Bronchial epithelial cell (primary cell): ENCODE measurements around the gene WDR86. TPM values are rescaled to one million over a fixed set of nuclear protein-coding genes. Genes with fewer than 3 reads are reported as not detected.

Experiments used
- DNase-seq: peaks from one replicate; pipeline ENCODE4 v3.0.0-alpha.2; 2010; ENCODE audit warnings: low read depth
- FAIRE-seq: peaks from 2 replicates; lab custom pipeline; 2011; peaks lifted over from hg19 to GRCh38; lab: Jason Lieb, UNC
- H3K27me3 ChIP-seq: 2 replicates; pipeline ENCODE4 v1.5.1; 2011; ENCODE audit warnings: low read length; ENCODE audit not compliant: control insufficient read depth, insufficient read depth
- H3K36me3 ChIP-seq: 2 replicates; pipeline ENCODE4 v1.5.1; 2011; ENCODE audit warnings: low read length; ENCODE audit not compliant: control insufficient read depth, insufficient read depth
- H3K4me3 ChIP-seq: 2 replicates; pipeline ENCODE4 v1.5.1; 2011; ENCODE audit warnings: mild to moderate bottlenecking, low read depth, low read length, control low read depth
- total RNA-seq: library from RNA; depleted of rRNA; stranded (reverse); fragments of >200 nt; gene quantifications from 2 replicates; pipeline ENCODE4 v1.2.1, GENCODE V29; 2014
- TF ChIP-seq, protein P1 (sequence below): IDR thresholded peaks from 2 replicates; pipeline ENCODE4 v1.5.1; 2011; ENCODE audit warnings: mild to moderate bottlenecking, moderate library complexity, low read length, control low read depth, inconsistent platforms; ENCODE audit not compliant: insufficient read depth, severe bottlenecking

The WDR86 gene, protein sequence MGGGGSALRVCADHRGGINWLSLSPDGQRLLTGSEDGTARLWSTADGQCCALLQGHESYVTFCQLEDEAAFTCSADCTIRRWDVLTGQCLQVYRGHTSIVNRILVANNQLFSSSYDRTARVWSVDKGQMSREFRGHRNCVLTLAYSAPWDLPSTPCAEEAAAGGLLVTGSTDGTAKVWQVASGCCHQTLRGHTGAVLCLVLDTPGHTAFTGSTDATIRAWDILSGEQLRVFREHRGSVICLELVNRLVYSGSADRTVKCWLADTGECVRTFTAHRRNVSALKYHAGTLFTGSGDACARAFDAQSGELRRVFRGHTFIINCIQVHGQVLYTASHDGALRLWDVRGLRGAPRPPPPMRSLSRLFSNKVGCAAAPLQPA
- 0.13 and 0.79 TPM in 2 replicates for total RNA-seq

DNA sequence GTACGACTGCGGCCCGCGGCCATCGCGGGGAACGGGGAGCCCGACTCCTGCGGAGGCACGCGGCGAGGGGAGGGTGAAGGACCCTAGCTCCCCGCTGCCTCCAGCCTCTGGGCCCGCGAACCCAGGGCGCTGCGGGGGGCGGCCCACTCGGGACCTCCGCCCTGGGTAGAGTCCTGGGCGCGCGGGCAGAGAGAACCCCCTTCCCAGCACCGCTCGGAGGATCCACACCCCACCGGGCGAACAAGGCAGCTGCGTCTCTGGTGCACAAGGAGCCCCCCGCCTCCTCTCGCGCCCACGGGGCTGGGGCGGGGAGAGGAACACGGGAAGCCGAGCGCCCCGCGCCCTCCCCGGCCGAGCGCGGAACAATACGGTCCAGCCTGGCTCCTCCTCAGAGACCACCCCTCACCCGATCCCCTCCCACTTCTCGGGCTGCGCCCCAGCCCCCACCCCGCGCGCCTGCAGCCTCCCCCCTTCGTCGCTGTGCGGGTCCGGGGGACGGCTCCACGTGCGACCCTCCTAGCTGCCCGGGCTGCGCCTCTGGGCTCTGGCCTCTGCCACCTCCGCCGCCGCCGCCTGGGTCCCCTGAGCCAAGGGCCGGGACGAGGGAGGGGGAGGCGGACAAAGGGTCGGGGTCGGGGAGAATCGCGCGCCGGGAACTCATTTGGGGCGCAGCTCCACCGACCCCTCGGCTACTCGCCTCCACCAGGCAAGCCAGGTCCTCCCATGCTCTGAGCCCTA is at the start of gene WDR86:
WDR86 (minus strand) TSS at position 372 of the 738 bp plus-strand sequence. CDS start 449 bp downstream, outside the sequence.
- Histone ChIP-seq H3K4me3 (peak within 1 kb of the TSS; percentile 32), H3K36me3 (no peaks in the 10 kb centered on the region), H3K27me3 (peaks cover 32% of the 10 kb centered on the region)
- no peak for FAIRE-seq
- TF ChIP-seq, protein P1, sequence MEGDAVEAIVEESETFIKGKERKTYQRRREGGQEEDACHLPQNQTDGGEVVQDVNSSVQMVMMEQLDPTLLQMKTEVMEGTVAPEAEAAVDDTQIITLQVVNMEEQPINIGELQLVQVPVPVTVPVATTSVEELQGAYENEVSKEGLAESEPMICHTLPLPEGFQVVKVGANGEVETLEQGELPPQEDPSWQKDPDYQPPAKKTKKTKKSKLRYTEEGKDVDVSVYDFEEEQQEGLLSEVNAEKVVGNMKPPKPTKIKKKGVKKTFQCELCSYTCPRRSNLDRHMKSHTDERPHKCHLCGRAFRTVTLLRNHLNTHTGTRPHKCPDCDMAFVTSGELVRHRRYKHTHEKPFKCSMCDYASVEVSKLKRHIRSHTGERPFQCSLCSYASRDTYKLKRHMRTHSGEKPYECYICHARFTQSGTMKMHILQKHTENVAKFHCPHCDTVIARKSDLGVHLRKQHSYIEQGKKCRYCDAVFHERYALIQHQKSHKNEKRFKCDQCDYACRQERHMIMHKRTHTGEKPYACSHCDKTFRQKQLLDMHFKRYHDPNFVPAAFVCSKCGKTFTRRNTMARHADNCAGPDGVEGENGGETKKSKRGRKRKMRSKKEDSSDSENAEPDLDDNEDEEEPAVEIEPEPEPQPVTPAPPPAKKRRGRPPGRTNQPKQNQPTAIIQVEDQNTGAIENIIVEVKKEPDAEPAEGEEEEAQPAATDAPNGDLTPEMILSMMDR = no peak
- no peak for DNase-seq

DNA sequence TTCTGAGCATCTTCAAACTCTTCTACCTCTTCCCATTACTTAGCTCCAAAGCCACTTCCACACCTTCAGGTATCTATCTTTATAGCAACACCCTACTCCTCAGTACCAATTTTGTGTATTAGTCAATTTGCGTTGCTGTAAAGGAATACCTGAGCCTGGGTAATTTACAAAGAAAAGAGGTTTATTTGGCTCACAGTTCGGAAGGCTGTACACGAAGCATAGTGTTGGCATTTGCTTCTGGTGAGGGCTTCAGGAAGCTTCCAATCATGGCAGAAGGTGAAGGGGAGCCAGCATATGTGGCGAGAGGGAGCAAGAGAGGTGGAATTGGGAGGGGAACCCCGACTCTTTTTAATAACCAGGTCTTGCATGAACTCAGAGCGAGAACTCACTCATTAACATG is 47.7 kb upstream of the WDR86 start:
- H3K27me3 ChIP-seq = no peaks in the 10 kb centered on the region
- DNase-seq (no peak), FAIRE-seq (no peak)
- no peaks in the 10 kb centered on the region for H3K36me3 ChIP-seq
- no peak overlapping the region for H3K4me3 ChIP-seq
- TF ChIP-seq, protein P1 = no peak

DNA sequence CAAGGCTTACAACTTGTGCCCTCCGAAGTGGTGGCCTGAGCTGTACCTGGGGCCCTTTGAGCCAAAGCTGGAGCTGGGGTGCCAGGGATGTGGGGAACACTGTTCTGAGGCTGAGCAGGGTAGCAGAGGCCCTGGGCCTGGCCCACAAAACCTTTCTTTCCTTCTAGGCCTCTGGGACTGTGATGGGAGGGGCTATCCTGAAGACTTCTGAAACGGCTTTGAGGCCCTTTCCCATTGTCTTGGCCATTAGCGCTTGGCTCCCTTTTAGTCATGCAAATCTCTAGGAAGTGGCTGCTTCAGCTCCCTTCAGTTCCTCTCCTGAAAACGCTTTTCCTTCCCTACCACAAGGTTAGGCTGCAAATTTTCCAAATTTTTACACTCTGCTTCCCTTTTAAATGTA is 46.9 kb upstream of the WDR86 start:
- DNase-seq (no peak), FAIRE-seq (no peak)
- no peak overlapping the region for H3K4me3 ChIP-seq
- H3K27me3 ChIP-seq = no peaks in the 10 kb centered on the region
- no peaks in the 10 kb centered on the region for H3K36me3 ChIP-seq
- TF ChIP-seq, protein P1 = no peak

DNA sequence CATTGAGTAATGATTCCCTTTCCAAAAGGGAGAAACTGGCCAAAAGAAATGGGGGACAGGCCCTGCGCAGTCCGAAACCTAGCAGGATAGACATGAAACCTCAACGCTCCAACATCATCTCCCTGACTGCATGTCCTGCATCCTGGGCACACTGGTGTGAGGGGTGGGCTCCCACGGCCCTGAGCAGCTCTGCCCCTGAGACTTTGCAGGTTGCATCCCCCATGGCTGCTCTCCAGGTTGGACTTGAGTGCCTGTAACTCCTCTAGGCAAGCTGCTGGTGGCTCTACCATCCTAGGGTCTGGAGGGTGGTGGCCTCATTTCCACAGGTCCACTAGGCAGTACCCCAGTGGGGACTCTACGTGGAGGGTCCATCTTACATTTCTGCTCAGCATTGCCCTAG is 46.4 kb upstream of the WDR86 start:
- Histone ChIP-seq H3K36me3 (no peaks in the 10 kb centered on the region), H3K4me3 (no peak overlapping the region), H3K27me3 (peaks cover 1% of the 10 kb centered on the region)
- DNase-seq (no peak), FAIRE-seq (no peak)
- TF ChIP-seq, protein P1 = no peak

DNA sequence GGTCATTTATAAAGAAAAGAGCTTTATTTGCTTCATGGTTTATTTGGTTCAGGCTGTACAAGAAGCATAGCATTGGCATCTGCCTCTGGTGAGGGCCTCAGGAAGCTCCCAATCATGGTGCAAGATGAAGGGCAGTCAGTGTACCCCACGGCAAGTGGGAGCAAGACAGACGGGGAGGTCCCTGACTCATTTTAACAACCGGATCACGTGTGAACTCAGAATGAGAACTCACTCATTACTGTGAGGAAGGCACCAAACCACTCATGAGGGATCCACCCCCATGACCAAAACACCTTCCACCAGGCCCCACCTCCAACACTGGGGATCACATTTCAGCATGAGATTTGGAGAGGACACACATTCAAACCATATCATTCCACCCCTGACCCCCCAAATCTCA is 45.9 kb upstream of the WDR86 start:
- H3K36me3 ChIP-seq = no peaks in the 10 kb centered on the region
- FAIRE-seq (no peak), DNase-seq (no peak)
- peaks cover 3% of the 10 kb centered on the region for H3K27me3 ChIP-seq
- H3K4me3 ChIP-seq = no peak overlapping the region
- TF ChIP-seq, protein P1 = no peak
